B cell (primary cell): ENCODE data around the gene ETV1. TPM values are rescaled to one million over a fixed set of nuclear protein-coding genes. Genes with fewer than 3 reads are reported as not detected.

Experiments
- ATAC-seq: fragments of 200-7000 bp; cut with Tn5 transposase; one replicate; pipeline ENCODE4 v1.10.0; 2021; ENCODE audit warnings: low read depth, mild to moderate bottlenecking, moderate number of reproducible peaks, moderate library complexity
- CTCF ChIA-PET: fragments of 350-600 bp; sonication (Branson Sonifier 250); formaldehyde crosslinking; loops from one replicate; lab custom pipeline; 2021; ENCODE audit warnings: antibody characterized with exemption, inconsistent platforms; lab: Charles Lee
- POLR2A ChIA-PET: fragments of 350-600 bp; sonication (Branson Sonifier 250); formaldehyde crosslinking; loops from one replicate; lab custom pipeline; 2021; ENCODE audit warnings: antibody characterized with exemption; lab: Charles Lee
- DNase-seq: peaks from one replicate; pipeline ENCODE4 v3.0.0; 2013
- H2AFZ ChIP-seq: 2 replicates; pipeline ENCODE4 v1.6.1; 2012; ENCODE audit warnings: mild to moderate bottlenecking, low read depth, low read length; ENCODE audit not compliant: insufficient read depth, poor library complexity, severe bottlenecking
- H3K27ac ChIP-seq, 2 donors: 1 replicate in 1 of 2; 2 replicates in 1 of 2; pipeline ENCODE4 v1.5.1; 2012 to 2013; ENCODE audit warnings: low read length in 2 of 2, mild to moderate bottlenecking in 2 of 2, moderate library complexity in 1 of 2
- H3K27me3 ChIP-seq, 4 experiments: fragments of 200-600 bp in 1 of 4; sonication (generic) in 1 of 4; replicated peaks in 1 of 4; 1 replicate in 2 of 4; 2 replicates in 2 of 4; pipeline versions ENCODE4 v1.6.1 to v1.7.0; 2013 to 2016; ENCODE audit warnings: low read length in 3 of 4, mild to moderate bottlenecking in 2 of 4, mixed read lengths in 1 of 4, moderate library complexity in 1 of 4; ENCODE audit not compliant: insufficient read depth in 4 of 4, control insufficient read depth in 3 of 4; ENCODE audit errors: control extremely low read depth in 1 of 4
- H3K36me3 ChIP-seq, 2 experiments: replicated peaks in 1 of 2; 1 replicate in 1 of 2; 2 replicates in 1 of 2; pipeline versions ENCODE4 v1.6.1 to v1.7.1; 2013; ENCODE audit warnings: low read length in 1 of 2; ENCODE audit not compliant: insufficient read depth in 2 of 2, control insufficient read depth in 1 of 2; ENCODE audit errors: control extremely low read depth in 1 of 2, extremely low read depth in 1 of 2
- H3K4me1 ChIP-seq, 2 donors: fragments of 200-600 bp in 1 of 2; sonication (generic) in 1 of 2; 1 replicate in 1 of 2; 2 replicates in 1 of 2; pipeline versions ENCODE4 v1.5.1 to v1.6.1; 2013 to 2017; ENCODE audit warnings: low read length in 2 of 2; ENCODE audit not compliant: control insufficient read depth in 2 of 2, insufficient read depth in 2 of 2
- H3K4me2 ChIP-seq: replicated peaks from 2 replicates; pipeline ENCODE3; 2012; ENCODE audit warnings: mild to moderate bottlenecking, low read depth, low read length; ENCODE audit not compliant: poor library complexity, severe bottlenecking
- H3K4me3 ChIP-seq, 5 experiments: fragments of 200-600 bp in 1 of 5; sonication (generic) in 1 of 5; 1 replicate in 3 of 5; 2 replicates in 2 of 5; pipeline versions ENCODE4 v1.5.1 to v1.7.0; 2011 to 2016; ENCODE audit warnings: low read length in 4 of 5, mild to moderate bottlenecking in 4 of 5, low read depth in 2 of 5, control low read depth in 1 of 5, moderate library complexity in 1 of 5; ENCODE audit not compliant: insufficient read depth in 1 of 5; ENCODE audit errors: control extremely low read depth in 1 of 5, extremely low read depth in 1 of 5
- H3K79me2 ChIP-seq: fragments of 200-600 bp; sonication (generic); one replicate; pipeline ENCODE4 v1.6.0; 2016; ENCODE audit warnings: low read length; ENCODE audit not compliant: control insufficient read depth, insufficient read depth
- H3K9ac ChIP-seq: fragments of 200-600 bp; sonication (generic); 2 replicates; pipeline ENCODE4 v1.6.1; 2017; ENCODE audit warnings: mild to moderate bottlenecking, low read length, moderate library complexity
- H3K9me3 ChIP-seq, 3 donors: one replicate each; pipeline versions ENCODE4 v1.6.1 to v1.7.1; 2013; ENCODE audit warnings: low read length in 2 of 3; ENCODE audit not compliant: control insufficient read depth in 2 of 3, insufficient read depth in 1 of 3; ENCODE audit errors: control extremely low read depth in 1 of 3
- H4K20me1 ChIP-seq: 2 replicates; pipeline ENCODE4 v1.6.0; 2012; ENCODE audit warnings: mild to moderate bottlenecking, low read length; ENCODE audit not compliant: insufficient read depth, control insufficient read depth, poor library complexity, severe bottlenecking
- H3K27ac Mint-ChIP-seq: one replicate; pipeline ENCODE4 v1.8.0; 2021; ENCODE audit warnings: mixed read lengths
- H3K27me3 Mint-ChIP-seq: one replicate; pipeline ENCODE4 v1.8.0; 2021; ENCODE audit warnings: mixed read lengths
- H3K4me1 Mint-ChIP-seq: one replicate; pipeline ENCODE4 v1.8.0; 2021; ENCODE audit warnings: mixed read lengths
- H3K4me3 Mint-ChIP-seq: one replicate; pipeline ENCODE4 v1.8.0; 2021; ENCODE audit warnings: mixed read lengths
- H3K9me3 Mint-ChIP-seq: one replicate; pipeline ENCODE4 v1.8.0; 2022; ENCODE audit warnings: mixed read lengths; ENCODE audit not compliant: insufficient read depth
- EZH2 ChIP-seq: IDR thresholded peaks from 2 replicates; pipeline ENCODE4 v1.6.1; 2012; ENCODE audit warnings: borderline replicate concordance, low read depth, mild to moderate bottlenecking, moderate library complexity, low read length; ENCODE audit not compliant: insufficient read depth, poor library complexity, severe bottlenecking
- WGBS: methylation state at CpG from one replicate; pipeline ENCODE4 v1.1.5; 2013; ENCODE audit warnings: missing lambda C conversion rate; ENCODE audit not compliant: insufficient coverage; 5-methylcytosine and 5-hydroxymethylcytosine counted together
- intact Hi-C: fragments of 100-400 bp; cut with micrococcal nuclease; formaldehyde crosslinking; loops from one replicate; pipeline ENCODE4 v1.10.0; 2022
- polyA plus RNA-seq: library from polyadenylated mRNA; depleted of rRNA; stranded (reverse); fragments of >200 nt; gene quantifications from 2 replicates; pipeline ENCODE4 v1.2.3, GENCODE V29; 2012
- total RNA-seq, 2 donors: library from RNA; stranded (reverse); fragments of 120-200 nt in 1 of 2; gene quantifications; 1 replicate in 1 of 2; 2 replicates in 1 of 2; pipeline versions ENCODE4 v1.2.3 to v1.2.4, GENCODE V29; 2013 to 2022
- TF ChIP-seq, protein P1 (sequence below): fragments of 200-600 bp; IDR thresholded peaks from one replicate; pipeline ENCODE4 v1.8.0; 2022; ENCODE audit warnings: antibody characterized with exemption, mild to moderate bottlenecking

Gene ETV1
- total and polyA plus RNA-seq, 2 donors (not counting 1 experiment from before 2014, with no cell fraction given), result not detected

GRCh38 chr7:13878154-13878553, 111.3 kb downstream of the ETV1 start:
- Histone ChIP-seq H3K4me1 (no peaks in the 10 kb centered on the region), H3K4me3 (no peak overlapping the region), H3K79me2 (no peaks in the 10 kb centered on the region), H3K9ac (no peak overlapping the region), H3K4me2 (no peak overlapping the region), H3K27me3 (no peaks in the 10 kb centered on the region), H2AFZ (no peak overlapping the region), H3K27ac (no peak overlapping the region), H3K36me3 (no peaks in the 10 kb centered on the region), H3K9me3 (no peaks in the 10 kb centered on the region), H4K20me1 (no peaks in the 10 kb centered on the region)
- Mint-ChIP-seq H3K27ac (no peak overlapping the region), H3K9me3 (peaks cover 4% of the 10 kb centered on the region), H3K4me1 (no peaks in the 10 kb centered on the region), H3K27me3 (no peaks in the 10 kb centered on the region), H3K4me3 (no peak overlapping the region)
- no peak for DNase-seq
- ChIA-PET CTCF (no interaction called here), POLR2A (no interaction called here)
- no peak for ATAC-seq
- no peak for TF ChIP-seq EZH2
- TF ChIP-seq, protein P1, sequence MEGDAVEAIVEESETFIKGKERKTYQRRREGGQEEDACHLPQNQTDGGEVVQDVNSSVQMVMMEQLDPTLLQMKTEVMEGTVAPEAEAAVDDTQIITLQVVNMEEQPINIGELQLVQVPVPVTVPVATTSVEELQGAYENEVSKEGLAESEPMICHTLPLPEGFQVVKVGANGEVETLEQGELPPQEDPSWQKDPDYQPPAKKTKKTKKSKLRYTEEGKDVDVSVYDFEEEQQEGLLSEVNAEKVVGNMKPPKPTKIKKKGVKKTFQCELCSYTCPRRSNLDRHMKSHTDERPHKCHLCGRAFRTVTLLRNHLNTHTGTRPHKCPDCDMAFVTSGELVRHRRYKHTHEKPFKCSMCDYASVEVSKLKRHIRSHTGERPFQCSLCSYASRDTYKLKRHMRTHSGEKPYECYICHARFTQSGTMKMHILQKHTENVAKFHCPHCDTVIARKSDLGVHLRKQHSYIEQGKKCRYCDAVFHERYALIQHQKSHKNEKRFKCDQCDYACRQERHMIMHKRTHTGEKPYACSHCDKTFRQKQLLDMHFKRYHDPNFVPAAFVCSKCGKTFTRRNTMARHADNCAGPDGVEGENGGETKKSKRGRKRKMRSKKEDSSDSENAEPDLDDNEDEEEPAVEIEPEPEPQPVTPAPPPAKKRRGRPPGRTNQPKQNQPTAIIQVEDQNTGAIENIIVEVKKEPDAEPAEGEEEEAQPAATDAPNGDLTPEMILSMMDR, result no peak
- intact Hi-C loops, result no loop called here

DNA sequence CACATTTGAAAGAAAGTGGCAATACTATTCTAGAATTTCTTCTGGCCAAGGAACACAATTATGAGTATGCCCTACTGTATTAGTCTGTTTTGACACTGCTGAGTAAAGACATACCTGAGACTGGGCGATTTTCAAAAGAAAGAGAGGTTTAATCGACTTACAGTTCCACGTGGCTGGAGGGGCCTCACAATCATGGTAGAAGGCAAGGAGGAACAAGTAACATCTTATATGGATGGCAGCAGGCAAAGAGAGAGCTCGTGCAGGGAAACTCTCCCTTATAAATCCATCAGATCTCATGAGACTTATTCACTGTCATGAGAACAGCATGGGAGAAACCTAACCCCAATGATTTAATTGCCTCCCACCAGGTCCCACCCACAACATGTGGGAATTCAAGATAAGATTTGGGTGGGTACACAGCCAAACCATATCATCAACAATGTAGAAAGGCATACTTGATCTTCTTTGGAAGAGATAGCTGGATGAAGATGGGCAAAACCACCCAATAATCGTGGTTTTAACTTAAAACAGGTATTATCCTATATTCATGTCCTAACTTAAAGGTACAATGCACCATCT, 113.9 kb downstream of the ETV1 start:
- no peak overlapping the region for H3K4me3 ChIP-seq
- no peaks in the 10 kb centered on the region for H3K4me1 ChIP-seq
- H3K36me3 ChIP-seq, result no peaks in the 10 kb centered on the region
- H3K9me3 ChIP-seq, result no peaks in the 10 kb centered on the region
- Mint-ChIP-seq H3K27ac (no peak overlapping the region), H3K27me3 (no peaks in the 10 kb centered on the region), H3K4me3 (no peak overlapping the region), H3K9me3 (peaks cover 4% of the 10 kb centered on the region), H3K4me1 (no peaks in the 10 kb centered on the region)
- intact Hi-C loops, result no loop called here
- H3K79me2 ChIP-seq, result no peaks in the 10 kb centered on the region
- CTCF ChIA-PET, result no interaction called here
- TF ChIP-seq, protein P1, result no peak
- TF ChIP-seq EZH2, result no peak
- no peak for ATAC-seq
- no peak for DNase-seq
- H2AFZ ChIP-seq, result no peak overlapping the region
- POLR2A ChIA-PET, result no interaction called here
- no peak overlapping the region for H3K27ac ChIP-seq
- no peaks in the 10 kb centered on the region for H3K27me3 ChIP-seq
- H3K4me2 ChIP-seq, result no peak overlapping the region
- H4K20me1 ChIP-seq, result no peaks in the 10 kb centered on the region
- 58% methylated on average over 4 of the region's 5 CpGs for WGBS
- H3K9ac ChIP-seq, result no peak overlapping the region
